ENCODE results near the gene TBC1D2B. TPM values are rescaled to one million over a fixed set of nuclear protein-coding genes. Genes with fewer than 3 reads are reported as not detected.

The TBC1D2B gene
- total RNA-seq, 1 experiment from 2014 or later, result 18.3 TPM

DNA sequence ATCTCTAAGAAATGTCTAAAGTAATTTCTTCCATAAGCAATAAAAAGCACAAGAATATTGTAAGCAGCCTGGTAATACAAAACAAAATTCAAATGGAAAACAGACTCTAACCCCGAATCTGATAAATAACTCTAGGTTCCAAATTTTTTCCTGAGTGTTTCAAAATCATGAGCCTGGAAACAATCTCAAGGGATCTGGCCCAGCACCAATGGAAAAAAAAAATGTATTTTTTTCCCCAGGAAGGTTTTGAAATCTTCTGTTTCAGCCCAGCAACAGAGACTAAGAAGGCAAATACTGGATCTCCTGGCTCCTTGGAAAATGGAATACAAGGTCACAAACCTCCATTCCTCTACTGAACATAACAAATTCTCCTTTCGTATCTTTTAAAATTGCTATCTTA is 13.0 kb downstream of the TBC1D2B start:
- POLR2A ChIA-PET, result no interaction called here
- TF ChIP-seq EMX1 (CRISPR knock-in tag; IDR thresholded peaks at IDR 0.05) (no peak), ZNF121 (CRISPR knock-in tag; IDR thresholded peaks at IDR 0.05) (no peak)
- CTCF ChIA-PET, result interaction anchor here (1.3 kb wide), 1 partner anchor 64 kb away, joined by 3 read pairs; no protein-coding TSS in a partner anchor

GRCh38 chr15:78063970-78064385 is 13.5 kb downstream of the TBC1D2B start:
- CTCF ChIA-PET, result interaction anchor here (1.4 kb wide), 1 partner anchor 131 kb away, joined by 3 read pairs; no protein-coding TSS in a partner anchor
- no peak for ATAC-seq

More for the DNA sequence above, 13.0 kb downstream of the TBC1D2B start:
- Mint-ChIP-seq H3K36me3 (no peaks in the 10 kb centered on the region), H3K4me1 (peaks cover 7% of the 10 kb centered on the region), H3K27me3 (ENCODE audit: low read depth) (no peaks in the 10 kb centered on the region), H3K4me3 (no peak overlapping the region), H3K9me3 (no peaks in the 10 kb centered on the region), H3K27ac (no peak overlapping the region)
- no peak for DNase-seq (ENCODE audit: low spot score)
- ATAC-seq, result no peak

GRCh38 chr15:78063217-78063616 is 14.3 kb downstream of the TBC1D2B start:
- POLR2A ChIA-PET, result no interaction called here

More at GRCh38 chr15:78063970-78064385, 13.5 kb downstream of the TBC1D2B start:
- DNase-seq (ENCODE audit: low spot score), result no peak
- H3K4me3 Mint-ChIP-seq, result no peak overlapping the region
- H3K36me3 Mint-ChIP-seq, result no peaks in the 10 kb centered on the region
- no peak overlapping the region for H3K27ac Mint-ChIP-seq
- H3K4me1 Mint-ChIP-seq, result peaks cover 7% of the 10 kb centered on the region
- POLR2A ChIA-PET, result no interaction called here
- H3K27me3 Mint-ChIP-seq (ENCODE audit: low read depth), result no peaks in the 10 kb centered on the region
- no peaks in the 10 kb centered on the region for H3K9me3 Mint-ChIP-seq
- TF ChIP-seq ATF1 (CRISPR knock-in tag; IDR thresholded peaks at IDR 0.05), result no peak
- no peak for TF ChIP-seq SOX15 (CRISPR knock-in tag; IDR thresholded peaks at IDR 0.05)
- TF ChIP-seq GRHL2 (CRISPR knock-in tag; IDR thresholded peaks at IDR 0.05; ENCODE audit: insufficient replicate concordance, severe bottlenecking), result no peak
- no peak for TF ChIP-seq IRF1 (CRISPR knock-in tag; IDR thresholded peaks at IDR 0.05)
- TF ChIP-seq FOXJ3 (CRISPR knock-in tag; IDR thresholded peaks at IDR 0.05; ENCODE audit: borderline replicate concordance), result no peak
- no peak for TF ChIP-seq ZNF317 (CRISPR knock-in tag; IDR thresholded peaks at IDR 0.05; ENCODE audit: borderline replicate concordance, low read depth)
- TF ChIP-seq KAT7 (CRISPR knock-in tag; IDR thresholded peaks at IDR 0.05; ENCODE audit: borderline replicate concordance), result no peak
- TF ChIP-seq, protein P1, sequence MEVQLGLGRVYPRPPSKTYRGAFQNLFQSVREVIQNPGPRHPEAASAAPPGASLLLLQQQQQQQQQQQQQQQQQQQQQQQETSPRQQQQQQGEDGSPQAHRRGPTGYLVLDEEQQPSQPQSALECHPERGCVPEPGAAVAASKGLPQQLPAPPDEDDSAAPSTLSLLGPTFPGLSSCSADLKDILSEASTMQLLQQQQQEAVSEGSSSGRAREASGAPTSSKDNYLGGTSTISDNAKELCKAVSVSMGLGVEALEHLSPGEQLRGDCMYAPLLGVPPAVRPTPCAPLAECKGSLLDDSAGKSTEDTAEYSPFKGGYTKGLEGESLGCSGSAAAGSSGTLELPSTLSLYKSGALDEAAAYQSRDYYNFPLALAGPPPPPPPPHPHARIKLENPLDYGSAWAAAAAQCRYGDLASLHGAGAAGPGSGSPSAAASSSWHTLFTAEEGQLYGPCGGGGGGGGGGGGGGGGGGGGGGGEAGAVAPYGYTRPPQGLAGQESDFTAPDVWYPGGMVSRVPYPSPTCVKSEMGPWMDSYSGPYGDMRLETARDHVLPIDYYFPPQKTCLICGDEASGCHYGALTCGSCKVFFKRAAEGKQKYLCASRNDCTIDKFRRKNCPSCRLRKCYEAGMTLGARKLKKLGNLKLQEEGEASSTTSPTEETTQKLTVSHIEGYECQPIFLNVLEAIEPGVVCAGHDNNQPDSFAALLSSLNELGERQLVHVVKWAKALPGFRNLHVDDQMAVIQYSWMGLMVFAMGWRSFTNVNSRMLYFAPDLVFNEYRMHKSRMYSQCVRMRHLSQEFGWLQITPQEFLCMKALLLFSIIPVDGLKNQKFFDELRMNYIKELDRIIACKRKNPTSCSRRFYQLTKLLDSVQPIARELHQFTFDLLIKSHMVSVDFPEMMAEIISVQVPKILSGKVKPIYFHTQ (CRISPR knock-in tag; IDR thresholded peaks at IDR 0.05), result no peak
- TF ChIP-seq ZNF219 (CRISPR knock-in tag; IDR thresholded peaks at IDR 0.05; ENCODE audit: borderline replicate concordance), result no peak

More at GRCh38 chr15:78063217-78063616, 14.3 kb downstream of the TBC1D2B start:
- DNase-seq (ENCODE audit: low spot score) (no peak), ATAC-seq (no peak)
- H3K4me1 Mint-ChIP-seq, result peaks cover 7% of the 10 kb centered on the region
- TF ChIP-seq ARID4B (CRISPR knock-in tag; IDR thresholded peaks at IDR 0.05; ENCODE audit: borderline replicate concordance), result no peak
- H3K36me3 Mint-ChIP-seq, result no peaks in the 10 kb centered on the region
- CTCF ChIA-PET, result interaction anchor here (1.4 to 2.1 kb wide), 3 partner anchors 45 to 132 kb away, joined by 3 to 9 read pairs (median 5); no protein-coding TSS in a partner anchor
- H3K27me3 Mint-ChIP-seq (ENCODE audit: low read depth), result no peaks in the 10 kb centered on the region
- H3K27ac Mint-ChIP-seq, result no peak overlapping the region
- no peak overlapping the region for H3K4me3 Mint-ChIP-seq
- H3K9me3 Mint-ChIP-seq, result no peaks in the 10 kb centered on the region

Data from WTC11 (cell line).